H1 (cell line): ENCODE measurements around the gene ARHGAP42. TPM values are rescaled to one million over a fixed set of nuclear protein-coding genes. Genes with fewer than 3 reads are reported as not detected.

ENCODE experiments used
- CBX8 ChIP-seq: fragments of 300-800, 300-1000 bp; sonication (generic); IDR thresholded peaks from 2 replicates; pipeline ENCODE4 v1.7.1; 2016; ENCODE audit warnings: low read depth, low read length, borderline replicate concordance
- CEBPB ChIP-seq: IDR thresholded peaks from 2 replicates; pipeline ENCODE4 v1.6.1; 2012; ENCODE audit warnings: low read depth, low read length
- POLR2AphosphoS5 ChIP-seq: IDR thresholded peaks from 2 replicates; pipeline ENCODE4 v1.6.1; 2011; ENCODE audit warnings: low read depth, low read length
- RAD21 ChIP-seq, 2 experiments: IDR thresholded peaks in 1 of 2; conservative IDR thresholded peaks in 1 of 2; 2 replicates each; pipeline ENCODE4 v1.6.1; 2011; ENCODE audit warnings: low read depth in 2 of 2, low read length in 2 of 2, improper control_type of control experiment in 1 of 2, inconsistent platforms in 1 of 2, mild to moderate bottlenecking in 1 of 2, moderate library complexity in 1 of 2
- SP1 ChIP-seq: IDR thresholded peaks from 2 replicates; pipeline ENCODE4 v1.6.1; 2011; ENCODE audit warnings: low read depth, low read length
- ZNF274 ChIP-seq: IDR thresholded peaks from 2 replicates; pipeline ENCODE4 v1.7.0; 2012; ENCODE audit warnings: low read length, borderline replicate concordance; ENCODE audit errors: extremely low read depth
- polyA plus RNA-seq, 7 experiments: library from polyadenylated mRNA; depleted of rRNA in 3 of 7; stranded (reverse) in 5 of 7; unstranded in 2 of 7; fragments of >200 nt in 5 of 7; fragments of 200-250 nt in 2 of 7; gene quantifications; 1 replicate in 5 of 7; 2 replicates in 1 of 7; 4 replicates in 1 of 7; pipeline versions ENCODE4 v1.2.1 to v1.2.3, GENCODE V29; 2011 to 2013; ENCODE audit warnings: missing spikeins in 2 of 7, mixed read lengths in 2 of 7
- total RNA-seq: library from RNA; stranded (reverse); fragmentation: NEBNext Ultra II Directional; extraction: Animal tissue kit (Norgen Biotek cat#: 25700); gene quantifications from 2 replicates; pipeline ENCODE4 v1.2.1, GENCODE V29; 2021
- TF ChIP-seq, protein P1 (sequence below): IDR thresholded peaks from 2 replicates; pipeline ENCODE4 v1.6.1; 2012; ENCODE audit warnings: low read length, inconsistent platforms

The ARHGAP42 gene
- total and polyA plus RNA-seq, 2 of the 8 experiments (the other 6 are each of a cell fraction or from before 2014, with no cell fraction given), result 22.2 to 33.5 TPM

- TF ChIP-seq POLR2AphosphoS5 (no peak), CBX8 (no peak), CEBPB (no peak), ZNF274 (no peak), RAD21 (IDR thresholded peaks at IDR 0.05 in 1 of 2, conservative IDR thresholded peaks at IDR 0.05 in 1 of 2; ENCODE audit: low read depth in 2 of 2, low read length in 2 of 2) (no peak), SP1 (no peak)
- TF ChIP-seq, protein P1, sequence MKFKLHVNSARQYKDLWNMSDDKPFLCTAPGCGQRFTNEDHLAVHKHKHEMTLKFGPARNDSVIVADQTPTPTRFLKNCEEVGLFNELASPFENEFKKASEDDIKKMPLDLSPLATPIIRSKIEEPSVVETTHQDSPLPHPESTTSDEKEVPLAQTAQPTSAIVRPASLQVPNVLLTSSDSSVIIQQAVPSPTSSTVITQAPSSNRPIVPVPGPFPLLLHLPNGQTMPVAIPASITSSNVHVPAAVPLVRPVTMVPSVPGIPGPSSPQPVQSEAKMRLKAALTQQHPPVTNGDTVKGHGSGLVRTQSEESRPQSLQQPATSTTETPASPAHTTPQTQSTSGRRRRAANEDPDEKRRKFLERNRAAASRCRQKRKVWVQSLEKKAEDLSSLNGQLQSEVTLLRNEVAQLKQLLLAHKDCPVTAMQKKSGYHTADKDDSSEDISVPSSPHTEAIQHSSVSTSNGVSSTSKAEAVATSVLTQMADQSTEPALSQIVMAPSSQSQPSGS, result no peak
Measured at GRCh38 chr11:100672498-100673033, 14.5 kb upstream of the ARHGAP42 start (continued).
